Stimulated activated naive CD8-positive, alpha-beta T cell treated with anti-CD3 and anti-CD28 coated beads, Interleukin-15, amount 100 ng/mL, for 72 hours (primary cell): Measurements from ENCODE around the gene ACVR1C.

ENCODE experiments used
- ATAC-seq: fragments of 150-1000 bp; cut with Tn5 transposase; 2 replicates; pipeline ENCODE4 v1.10.0; 2021; ENCODE audit warnings: mild to moderate bottlenecking, moderate library complexity
- DNase-seq, 2 donors: peaks; one replicate each; pipeline ENCODE4 v3.0.0; 2021 to 2022
- H3K27ac Mint-ChIP-seq, 2 donors: one replicate each; pipeline ENCODE4 v1.8.0; 2022; ENCODE audit warnings: mild to moderate bottlenecking in 2 of 2, mixed read lengths in 2 of 2, moderate library complexity in 2 of 2
- H3K27me3 Mint-ChIP-seq: one replicate; pipeline ENCODE4 v1.8.0; 2022; ENCODE audit warnings: mixed read lengths
- H3K4me1 Mint-ChIP-seq: one replicate; pipeline ENCODE4 v1.8.0; 2022; ENCODE audit warnings: mild to moderate bottlenecking, mixed read lengths
- H3K4me3 Mint-ChIP-seq, 2 donors: one replicate each; pipeline ENCODE4 v1.8.0; 2022; ENCODE audit warnings: mild to moderate bottlenecking in 2 of 2, mixed read lengths in 2 of 2, moderate library complexity in 1 of 2
- H3K9me3 Mint-ChIP-seq, 2 donors: one replicate each; pipeline ENCODE4 v1.8.0; 2022; ENCODE audit warnings: mixed read lengths in 2 of 2

ACVR1C gene

GRCh38 chr2:157488877-157489276, 139.8 kb downstream of the ACVR1C start:
- ATAC-seq (no peak), DNase-seq (no peak)
- Mint-ChIP-seq H3K4me1 (peaks cover 92% of the 10 kb centered on the region), H3K9me3 (no peaks in the 10 kb centered on the region), H3K4me3 (peak overlapping the region; percentile 60 to 79), H3K27ac (peak overlapping the region in 1 of 2 donors; percentile 93), H3K27me3 (no peaks in the 10 kb centered on the region)

DNA sequence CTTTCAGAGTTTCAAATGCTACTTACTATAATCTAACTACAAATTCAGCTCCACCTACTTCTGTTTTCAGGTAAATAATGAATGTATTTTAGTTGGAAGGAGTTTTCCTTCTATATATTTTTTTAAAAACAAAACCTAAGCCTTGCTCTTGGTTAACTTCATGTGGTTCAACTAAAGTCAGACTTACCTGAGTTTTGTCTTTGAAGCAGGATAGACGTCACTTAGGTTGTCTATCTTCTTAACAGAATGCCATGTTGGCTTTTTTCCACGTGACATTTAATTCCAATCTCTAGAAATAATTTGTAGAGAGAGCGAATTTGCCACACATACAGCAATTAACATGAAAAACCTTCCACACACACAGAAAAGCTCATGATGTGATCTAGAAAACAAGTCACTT, 140.9 kb downstream of the ACVR1C start:
- Mint-ChIP-seq H3K4me1 (peaks cover 92% of the 10 kb centered on the region), H3K27ac (peak overlapping the region in 1 of 2 donors; percentile 93), H3K4me3 (peak overlapping the region; percentile 56 to 79), H3K9me3 (no peaks in the 10 kb centered on the region), H3K27me3 (no peaks in the 10 kb centered on the region)
- ATAC-seq (no peak), DNase-seq (no peak)

GRCh38 chr2:157487271-157487610, 141.4 kb downstream of the ACVR1C start:
- Mint-ChIP-seq H3K4me1 (peaks cover 92% of the 10 kb centered on the region), H3K4me3 (peak overlapping the region; percentile 56 to 79), H3K27ac (peak overlapping the region; percentile 69 to 93), H3K9me3 (no peaks in the 10 kb centered on the region), H3K27me3 (no peaks in the 10 kb centered on the region)
- DNase-seq (no peak), ATAC-seq (no peak)

- DNase-seq (no peak), ATAC-seq (peak; percentile 44)
- no peaks in the 10 kb centered on the region for H3K9me3 Mint-ChIP-seq
- H3K27me3 Mint-ChIP-seq, result no peaks in the 10 kb centered on the region
- peak overlapping the region; percentile 69 to 93 for H3K27ac Mint-ChIP-seq
- H3K4me1 Mint-ChIP-seq, result peaks cover 92% of the 10 kb centered on the region
- H3K4me3 Mint-ChIP-seq, result peak overlapping the region; percentile 56 to 79
Observed at GRCh38 chr2:157486596-157487270, 141.9 kb downstream of the ACVR1C start.

GRCh38 chr2:157480182-157480961, 148.3 kb downstream of the ACVR1C start:
- H3K9me3 Mint-ChIP-seq, result no peaks in the 10 kb centered on the region
- H3K4me1 Mint-ChIP-seq, result peaks cover 94% of the 10 kb centered on the region
- peak; percentile 82 for ATAC-seq
- H3K27me3 Mint-ChIP-seq, result no peaks in the 10 kb centered on the region
- DNase-seq, result peak; percentile 69 to 86
- peak overlapping the region; percentile 78 to 94 for H3K4me3 Mint-ChIP-seq
- H3K27ac Mint-ChIP-seq, result peak overlapping the region; percentile 99 to 100

DNA sequence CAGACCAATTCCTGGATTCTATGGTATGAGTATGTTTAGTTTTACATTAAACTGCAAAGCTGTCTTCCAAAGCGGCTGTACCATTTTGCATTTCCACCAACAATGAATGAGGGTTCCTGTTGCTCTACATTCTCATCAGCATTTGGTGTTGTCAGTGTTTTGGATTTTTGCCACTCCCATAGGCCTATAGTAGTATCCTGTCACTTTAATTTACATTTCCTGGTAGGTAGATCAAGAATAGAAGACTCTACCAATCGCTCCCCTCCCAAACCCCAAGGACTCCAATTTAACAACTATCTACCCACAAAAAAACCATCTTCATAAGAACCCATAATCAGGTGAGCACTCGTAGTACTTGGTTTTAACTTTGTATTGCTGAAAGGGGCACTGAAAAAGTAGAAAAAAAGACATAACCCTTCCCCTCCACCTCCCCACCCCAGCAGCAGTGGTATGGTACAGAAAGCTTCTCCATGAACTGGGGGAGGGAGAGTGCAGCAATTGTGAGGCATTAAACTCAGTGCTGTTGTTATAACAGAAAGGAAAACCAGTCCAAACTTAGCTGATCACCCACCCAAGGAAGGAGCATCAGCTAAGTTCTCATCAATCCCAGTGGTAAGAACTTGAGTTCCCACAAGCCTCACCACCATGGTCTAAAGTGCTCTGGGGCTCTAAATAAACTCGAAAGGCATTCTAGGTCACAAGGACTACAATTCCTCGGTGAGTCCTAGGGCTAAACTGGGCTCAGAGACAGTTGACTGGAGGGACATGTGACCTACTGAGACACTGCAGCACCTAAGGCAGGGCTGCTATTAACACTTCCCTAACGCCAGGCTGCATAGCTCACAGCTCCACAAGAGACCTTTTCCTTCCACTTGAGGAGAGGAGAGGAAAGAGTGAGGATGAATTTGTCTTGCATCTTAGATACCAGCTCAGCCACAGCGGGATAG, 149.3 kb downstream of the ACVR1C start:
- peak; percentile 19 for ATAC-seq
- peak overlapping the region; percentile 99 to 100 for H3K27ac Mint-ChIP-seq

DNA sequence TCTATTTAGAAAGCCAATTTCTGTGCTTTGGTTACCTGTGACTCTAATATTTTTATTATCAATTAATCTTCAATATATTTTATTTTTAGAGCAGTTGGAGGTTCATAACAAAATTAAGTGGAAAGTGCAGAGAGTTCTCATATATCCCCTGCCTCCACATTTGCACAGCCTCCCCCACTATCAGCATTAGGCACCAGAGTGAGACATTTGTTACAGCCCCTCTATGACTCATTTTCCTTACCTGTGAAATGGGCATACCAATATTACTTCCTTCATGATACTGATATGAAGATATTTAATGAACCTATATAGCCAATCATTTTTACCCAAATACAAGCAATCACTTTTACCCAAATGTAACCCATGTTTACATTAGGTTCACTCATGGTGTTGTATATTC, 150.7 kb downstream of the ACVR1C start:
- Mint-ChIP-seq H3K4me1 (peaks cover 100% of the 10 kb centered on the region), H3K27me3 (no peaks in the 10 kb centered on the region), H3K9me3 (no peaks in the 10 kb centered on the region), H3K4me3 (peak overlapping the region; percentile 78 to 94), H3K27ac (peak overlapping the region; percentile 99 to 100)
- DNase-seq (peak in 1 of 2 donors; percentile 49), ATAC-seq (no peak)

More for the DNA sequence above, 149.3 kb downstream of the ACVR1C start:
- Mint-ChIP-seq H3K9me3 (no peaks in the 10 kb centered on the region), H3K4me3 (peak overlapping the region; percentile 78 to 94), H3K4me1 (peaks cover 96% of the 10 kb centered on the region), H3K27me3 (no peaks in the 10 kb centered on the region)
- peak in 1 of 2 donors; percentile 42 for DNase-seq

DNA sequence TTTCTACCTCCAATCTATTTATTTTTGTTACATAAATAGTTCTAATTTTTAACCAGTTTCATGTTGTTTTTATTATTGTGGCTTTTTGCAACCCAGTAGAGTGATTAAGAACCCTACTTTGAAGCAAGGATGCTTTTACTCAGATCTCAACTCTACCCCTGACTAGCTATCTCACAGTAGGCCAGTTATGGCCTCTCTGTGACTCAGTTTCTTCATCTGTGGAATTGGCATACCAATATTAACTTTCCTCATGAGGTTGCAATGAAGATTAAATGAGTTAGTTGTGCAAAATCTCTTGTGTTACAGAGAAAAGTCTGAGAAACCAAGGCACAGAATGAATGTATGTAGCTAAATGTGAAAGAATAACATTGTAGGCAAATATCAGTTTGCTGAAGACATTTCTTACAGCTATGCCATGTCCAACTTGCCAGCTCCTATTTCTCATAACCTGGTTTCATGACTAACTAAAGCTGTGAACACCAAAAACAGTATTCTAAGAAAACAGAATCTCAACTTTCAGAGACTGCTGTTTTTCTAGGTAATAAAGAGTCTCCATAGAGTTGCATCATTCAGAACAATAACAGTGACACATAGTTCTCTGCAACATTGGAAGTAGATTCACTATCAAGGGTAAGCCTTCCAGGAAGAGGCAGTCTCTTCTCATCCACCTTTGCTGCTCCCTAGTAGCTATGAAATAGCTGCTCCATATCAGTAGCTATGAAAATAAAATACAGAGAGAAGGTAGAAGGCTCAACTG, 151.5 kb downstream of the ACVR1C start:
- ATAC-seq, result peak; percentile 69
- H3K27ac Mint-ChIP-seq, result peak overlapping the region; percentile 99 to 100
- H3K4me1 Mint-ChIP-seq, result peaks cover 100% of the 10 kb centered on the region
- peak; percentile 59 to 61 for DNase-seq
- peak overlapping the region; percentile 77 to 94 for H3K4me3 Mint-ChIP-seq
- no peaks in the 10 kb centered on the region for H3K27me3 Mint-ChIP-seq
- H3K9me3 Mint-ChIP-seq, result no peaks in the 10 kb centered on the region
